Keratinocyte (primary cell): ENCODE data around the gene KRT27. TPM values are rescaled to one million over a fixed set of nuclear protein-coding genes. Genes with fewer than 3 reads are reported as not detected.

Source experiments
- DNase-seq: peaks from one replicate; pipeline ENCODE4 v3.0.0-alpha.2; 2011; ENCODE audit warnings: low read depth, missing footprints, low spot score
- FAIRE-seq: peaks from 2 replicates; lab custom pipeline; 2011; peaks lifted over from hg19 to GRCh38; lab: Jason Lieb, UNC
- H2AFZ ChIP-seq: 2 replicates; pipeline ENCODE4 v1.6.0; 2012; ENCODE audit warnings: low read length, control low read depth, inconsistent platforms; ENCODE audit not compliant: control insufficient read depth
- H3K27ac ChIP-seq: 2 replicates; pipeline ENCODE4 v1.5.1; 2011; ENCODE audit warnings: low read length; ENCODE audit not compliant: control insufficient read depth, insufficient read depth
- H3K27me3 ChIP-seq: 3 replicates; pipeline ENCODE4 v1.6.0; 2011; ENCODE audit warnings: low read length; ENCODE audit not compliant: control insufficient read depth, insufficient read depth; ENCODE audit errors: extremely low read depth
- H3K36me3 ChIP-seq, 2 experiments: 2 replicates in 1 of 2; 3 replicates in 1 of 2; pipeline ENCODE4 v1.5.1; 2011; ENCODE audit warnings: low read length in 2 of 2, mild to moderate bottlenecking in 1 of 2; ENCODE audit not compliant: control insufficient read depth in 2 of 2, insufficient read depth in 2 of 2; ENCODE audit errors: extremely low read depth in 1 of 2
- H3K4me1 ChIP-seq: 3 replicates; pipeline ENCODE4 v1.5.1; 2011; ENCODE audit warnings: low read length; ENCODE audit not compliant: control insufficient read depth, insufficient read depth; ENCODE audit errors: extremely low read depth
- H3K4me2 ChIP-seq: 3 replicates; pipeline ENCODE4 v1.6.0; 2011; ENCODE audit warnings: low read depth, low read length; ENCODE audit not compliant: control insufficient read depth, insufficient read depth; ENCODE audit errors: extremely low read depth
- H3K4me3 ChIP-seq, 3 experiments: fragments of 200-600 bp in 1 of 3; sonication (generic) in 1 of 3; 2 replicates in 2 of 3; 3 replicates in 1 of 3; pipeline ENCODE4 v1.5.1; 2011 to 2016; ENCODE audit warnings: low read length in 3 of 3, mild to moderate bottlenecking in 3 of 3, control low read depth in 2 of 3, inconsistent platforms in 1 of 3, low read depth in 1 of 3, mixed read lengths in 1 of 3, mixed run types in 1 of 3, moderate library complexity in 1 of 3; ENCODE audit not compliant: control insufficient read depth in 2 of 3, insufficient read depth in 2 of 3; ENCODE audit errors: extremely low read depth in 1 of 3
- H3K79me2 ChIP-seq: 2 replicates; pipeline ENCODE4 v1.6.0; 2012; ENCODE audit warnings: low read length; ENCODE audit not compliant: control insufficient read depth, insufficient read depth
- H3K9ac ChIP-seq: 3 replicates; pipeline ENCODE4 v1.6.0; 2011; ENCODE audit warnings: low read length; ENCODE audit not compliant: control insufficient read depth, insufficient read depth; ENCODE audit errors: extremely low read depth
- H3K9me1 ChIP-seq: 3 replicates; pipeline ENCODE4 v1.6.0; 2011; ENCODE audit warnings: low read length; ENCODE audit not compliant: control insufficient read depth, insufficient read depth; ENCODE audit errors: extremely low read depth
- H3K9me3 ChIP-seq: 2 replicates; pipeline ENCODE4 v1.5.1; 2012; ENCODE audit warnings: low read depth, low read length; ENCODE audit not compliant: control insufficient read depth
- H4K20me1 ChIP-seq: 3 replicates; pipeline ENCODE4 v1.6.0; 2011; ENCODE audit warnings: low read length; ENCODE audit not compliant: control insufficient read depth, insufficient read depth; ENCODE audit errors: extremely low read depth
- CTCF ChIP-seq, 3 experiments: IDR thresholded peaks in 1 of 3; conservative IDR thresholded peaks in 1 of 3; optimal IDR thresholded peaks in 1 of 3; 2 replicates in 2 of 3; 3 replicates in 1 of 3; pipeline versions ENCODE3 to v1.5.1; 2011; ENCODE audit warnings: low read length in 3 of 3, mild to moderate bottlenecking in 3 of 3, moderate library complexity in 2 of 3, control low read depth in 1 of 3, inconsistent platforms in 1 of 3; ENCODE audit not compliant: insufficient read depth in 2 of 3; ENCODE audit errors: extremely low read depth in 1 of 3
- EZH2 ChIP-seq: IDR thresholded peaks from one replicate; pipeline ENCODE4 v1.6.1; 2012; ENCODE audit warnings: inconsistent platforms, mild to moderate bottlenecking, low read length, moderate library complexity
- dilution Hi-C: fragments of 300-500 bp; cut with MboI; formaldehyde crosslinking; loops from one replicate; pipeline ENCODE4 v1.7.0; 2020; ENCODE audit warnings: low sequenced_read_pairs; ENCODE audit not compliant: extremely low pct_ligation_motif_present
- polyA plus RNA-seq, 5 experiments: library from polyadenylated mRNA; depleted of rRNA in 3 of 5; stranded (reverse) in 3 of 5; stranded (forward) in 1 of 5; unstranded in 1 of 5; fragments of >200 nt; gene quantifications; 1 replicate in 1 of 5; 2 replicates in 3 of 5; 3 replicates in 1 of 5; pipeline versions ENCODE4 v1.2.1 to v1.2.3, GENCODE V29; 2011 to 2012; ENCODE audit warnings: missing spikeins in 2 of 5, low read depth in 1 of 5, low replicate concordance in 1 of 5

KRT27 gene
- polyA plus RNA-seq, 1 donor (not counting 4 experiments of a cell fraction or from before 2014, with no cell fraction given), result not detected

- dilution Hi-C loops, result no loop called here
- H3K9me1 ChIP-seq, result no peaks in the 10 kb centered on the region
- no peak for DNase-seq
These were observed 51.4 kb downstream of the KRT27 start for GRCh38 chr17:40730970-40731369.

DNA sequence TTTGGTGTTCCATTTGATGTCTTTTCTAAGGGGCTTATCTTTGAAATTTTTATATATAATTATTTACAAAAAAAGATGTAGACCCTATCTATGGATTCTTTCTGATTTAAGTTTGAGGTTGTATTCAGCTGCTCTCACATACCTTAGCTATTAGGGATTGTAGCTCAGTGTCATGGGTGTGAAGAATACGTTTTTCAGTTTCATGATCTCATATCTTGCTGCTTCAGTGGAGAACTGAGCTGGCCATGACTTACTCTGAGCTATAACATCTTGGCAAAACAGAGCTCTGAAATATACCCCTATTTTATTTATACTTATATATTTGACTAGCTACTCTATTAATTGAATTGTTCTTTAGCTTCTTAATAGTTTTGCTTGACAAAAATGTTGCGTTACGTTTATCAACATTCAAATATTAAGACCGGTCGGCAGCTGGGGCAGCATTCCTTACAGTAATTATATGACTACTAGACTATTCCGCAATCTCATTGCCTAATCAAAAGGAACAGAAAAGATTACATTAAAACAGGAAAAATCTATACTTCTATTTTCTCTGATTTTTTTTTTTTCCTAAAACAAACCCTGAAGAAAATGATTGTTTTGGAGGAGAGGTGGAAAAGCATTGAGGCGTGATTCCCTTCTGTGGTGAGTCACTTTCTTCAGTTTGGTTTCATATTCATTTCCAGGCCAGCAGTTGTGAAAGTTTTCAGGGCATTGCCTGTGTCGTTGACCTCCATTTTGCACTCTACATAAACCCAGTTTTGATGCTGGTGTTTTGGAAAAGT, 54.7 kb downstream of the KRT27 start:
- DNase-seq (no peak), FAIRE-seq (no peak)
- Histone ChIP-seq H3K79me2 (no peaks in the 10 kb centered on the region), H2AFZ (no peak overlapping the region), H3K36me3 (no peaks in the 10 kb centered on the region), H3K9me3 (no peaks in the 10 kb centered on the region), H3K27ac (no peak overlapping the region), H3K4me2 (peak overlapping the region; percentile 12), H3K4me3 (no peak overlapping the region), H4K20me1 (no peaks in the 10 kb centered on the region), H3K9me1 (no peaks in the 10 kb centered on the region), H3K4me1 (no peaks in the 10 kb centered on the region), H3K27me3 (peaks cover 9% of the 10 kb centered on the region), H3K9ac (no peak overlapping the region)
- dilution Hi-C loops, result no loop called here
- TF ChIP-seq EZH2 (no peak), CTCF (optimal IDR thresholded peaks at IDR 0.05 in 1 of 3, IDR thresholded peaks at IDR 0.05 in 1 of 3, conservative IDR thresholded peaks at IDR 0.05 in 1 of 3; ENCODE audit: extremely low read depth in 1 of 3, insufficient read depth in 2 of 3, low read length in 3 of 3) (no peak)

More at GRCh38 chr17:40730970-40731369, 51.4 kb downstream of the KRT27 start:
- Histone ChIP-seq H4K20me1 (no peaks in the 10 kb centered on the region), H3K9ac (no peak overlapping the region), H3K4me3 (no peak overlapping the region), H3K4me1 (peaks cover 16% of the 10 kb centered on the region), H3K36me3 (no peaks in the 10 kb centered on the region), H3K79me2 (no peaks in the 10 kb centered on the region), H3K27me3 (peaks cover 9% of the 10 kb centered on the region), H2AFZ (no peak overlapping the region), H3K4me2 (no peak overlapping the region), H3K27ac (no peak overlapping the region), H3K9me3 (no peaks in the 10 kb centered on the region)
- peak; percentile 26 for FAIRE-seq
- TF ChIP-seq EZH2 (no peak), CTCF (optimal IDR thresholded peaks at IDR 0.05 in 1 of 3, IDR thresholded peaks at IDR 0.05 in 1 of 3, conservative IDR thresholded peaks at IDR 0.05 in 1 of 3; ENCODE audit: extremely low read depth in 1 of 3, insufficient read depth in 2 of 3, low read length in 3 of 3) (no peak)
